ENCODE measurements around the gene PIGQ. TPM values are rescaled to one million over a fixed set of nuclear protein-coding genes. Genes with fewer than 3 reads are reported as not detected.

Gene PIGQ
- total RNA-seq, result 29.1 and 37.9 TPM in 2 replicates

GRCh38 chr16:569445-570254, at the start of gene PIGQ:
Gene PIGQ, plus strand, starts transcription at chr16:569968. Its CDS starts 4,107 bp downstream, at chr16:574075.

GRCh38 chr16:527015-527903, 42.5 kb upstream of the PIGQ start, which contains the start of gene CAPN15:
Gene CAPN15, plus strand, starts transcription at chr16:527712. Its CDS starts 19,127 bp downstream, at chr16:546839.

GRCh38 chr16:560204-560700, 9.5 kb upstream of the PIGQ start, which contains the start of gene PRR35:
Gene PRR35, plus strand, starts transcription at chr16:560394. Its CDS starts 2,901 bp downstream, at chr16:563295.

GRCh38 chr16:566475-567372, 3.0 kb upstream of the PIGQ start, which contains the start of gene NHLRC4:
Gene NHLRC4, plus strand, starts transcription at chr16:567005. Its CDS starts 1,043 bp downstream, at chr16:568048.

GRCh38 chr16:589658-590187, 20.0 kb downstream of the PIGQ start, which contains the start of gene RAB40C:
Gene RAB40C, plus strand, starts transcription at chr16:590066. Its CDS starts 226 bp downstream, at chr16:590292.

GRCh38 chr16:630815-631405, 61.1 kb downstream of the PIGQ start, which contains the start of gene WFIKKN1:
Gene WFIKKN1, plus strand, starts transcription at chr16:630985. Its CDS starts 269 bp downstream, at chr16:631254.

Other genes starting within 250 kb of the PIGQ start
- 18.0 and 19.0 TPM in 2 replicates for gene AXIN1, start 217.2 kb upstream of the PIGQ start, total RNA-seq
- gene MRPL28, start 199.4 kb upstream of the PIGQ start, total RNA-seq, result 186 and 196 TPM in 2 replicates
- 41.5 and 49.5 TPM in 2 replicates for gene PGAP6, start 188.0 kb upstream of the PIGQ start, total RNA-seq
- gene NME4, start 172.8 kb upstream of the PIGQ start, total RNA-seq, result 158 and 175 TPM in 2 replicates
- 21.5 and 24.1 TPM in 2 replicates for gene DECR2, start 168.1 kb upstream of the PIGQ start, total RNA-seq
- 15.3 and 17.5 TPM in 2 replicates for gene RAB11FIP3, start 144.3 kb upstream of the PIGQ start, total RNA-seq
- gene CAPN15, start 42.3 kb upstream of the PIGQ start, total RNA-seq, result 32.6 and 39.8 TPM in 2 replicates
- gene PRR35, start 9.6 kb upstream of the PIGQ start, total RNA-seq, result not detected in 2 replicates
- 0.50 and 0.59 TPM in 2 replicates for gene NHLRC4, start 3.0 kb upstream of the PIGQ start, total RNA-seq
- 18.1 and 22.2 TPM in 2 replicates for gene RAB40C, start 20.1 kb downstream of the PIGQ start, total RNA-seq
- 0.30 and 0.50 TPM in 2 replicates for gene WFIKKN1, start 61.0 kb downstream of the PIGQ start, total RNA-seq
- gene METTL26, start 66.3 kb downstream of the PIGQ start, total RNA-seq, result 209 and 228 TPM in 2 replicates
- 21.4 and 23.2 TPM in 2 replicates for gene MCRIP2, start 71.9 kb downstream of the PIGQ start, total RNA-seq
- gene WDR90, start 79.4 kb downstream of the PIGQ start, total RNA-seq, result 13.3 and 14.9 TPM in 2 replicates
- gene RHOT2, start 98.2 kb downstream of the PIGQ start, total RNA-seq, result 56.0 and 63.4 TPM in 2 replicates
- gene RHBDL1, start 105.7 kb downstream of the PIGQ start, total RNA-seq, result 0.50 and 1.5 TPM in 2 replicates
- 213 and 221 TPM in 2 replicates for gene STUB1, start 110.4 kb downstream of the PIGQ start, total RNA-seq
- gene JMJD8, start 114.4 kb downstream of the PIGQ start, total RNA-seq, result 58.3 and 69.4 TPM in 2 replicates
- 12.3 and 13.2 TPM in 2 replicates for gene WDR24, start 120.4 kb downstream of the PIGQ start, total RNA-seq
- gene FBXL16, start 135.8 kb downstream of the PIGQ start, total RNA-seq, result 0.17 and 0.45 TPM in 2 replicates
- 49.1 and 68.7 TPM in 2 replicates for gene METRN, start 145.2 kb downstream of the PIGQ start, total RNA-seq
- 30.3 and 33.7 TPM in 2 replicates for gene ANTKMT, start 151.2 kb downstream of the PIGQ start, total RNA-seq
- 0.67 and 1.5 TPM in 2 replicates for gene CCDC78, start 156.5 kb downstream of the PIGQ start, total RNA-seq
- gene HAGHL, start 157.1 kb downstream of the PIGQ start, total RNA-seq, result 13.1 and 14.0 TPM in 2 replicates
- 22.0 and 26.4 TPM in 2 replicates for gene CIAO3, start 171.0 kb downstream of the PIGQ start, total RNA-seq
- gene MSLN, start 190.8 kb downstream of the PIGQ start, total RNA-seq, result under 0.01 TPM in 1 of 2 replicates, not detected in the other
- gene RPUSD1, start 218.4 kb downstream of the PIGQ start, total RNA-seq, result 29.1 and 36.0 TPM in 2 replicates
- gene CHTF18, start 218.7 kb downstream of the PIGQ start, total RNA-seq, result 29.8 and 32.7 TPM in 2 replicates
- not detected in 2 replicates for gene GNG13, start 230.8 kb downstream of the PIGQ start, total RNA-seq

Measured in bronchus fibroblast of lung (primary cell).